HG03095 (cell line): ENCODE measurements around the gene RPL14.
A peak's percentile ranks its signal among the peaks of the same experiment; 100 is the strongest.
"Not testable (repeated sequence)": the region's sequence is repeated elsewhere in the genome, so short reads cannot be mapped to it uniquely, and the experiment has no call there.

Source experiments
- ATAC-seq: cut with Tn5 transposase; IDR thresholded peaks from one replicate; pipeline ENCODE4 v1.9.1; 2021; ENCODE audit warnings: moderate library complexity; ENCODE audit not compliant: unreplicated experiment

Gene RPL14

GRCh38 chr3:40456940-40457823 is at the start of gene RPL14:
Gene RPL14, plus strand, starts transcription at chr3:40457339. Its CDS starts 133 bp downstream, at chr3:40457472.
- peak; percentile 66 for ATAC-seq

- no peak for ATAC-seq
Measured at GRCh38 chr3:40407611-40408010, 49.5 kb upstream of the RPL14 start.

DNA sequence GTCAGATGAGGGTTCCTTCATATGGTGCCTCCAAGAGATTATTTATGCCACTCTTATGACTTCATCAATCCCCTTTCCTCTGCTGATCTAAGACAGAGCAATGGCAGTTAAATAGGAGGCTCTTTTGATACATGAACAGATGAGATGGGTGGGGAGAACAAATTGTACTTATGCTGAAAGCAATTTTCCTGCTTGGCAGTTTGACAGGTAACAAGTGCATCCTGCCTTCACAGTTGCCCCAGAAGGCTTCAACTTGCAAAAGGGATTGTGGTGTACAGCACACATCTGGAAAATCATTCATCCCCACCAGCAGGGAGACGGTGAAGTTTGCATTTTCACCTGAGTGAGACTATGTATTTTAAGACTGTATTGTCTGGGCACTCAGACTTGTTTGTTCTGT is 42.9 kb upstream of the RPL14 start:
- ATAC-seq = no peak

DNA sequence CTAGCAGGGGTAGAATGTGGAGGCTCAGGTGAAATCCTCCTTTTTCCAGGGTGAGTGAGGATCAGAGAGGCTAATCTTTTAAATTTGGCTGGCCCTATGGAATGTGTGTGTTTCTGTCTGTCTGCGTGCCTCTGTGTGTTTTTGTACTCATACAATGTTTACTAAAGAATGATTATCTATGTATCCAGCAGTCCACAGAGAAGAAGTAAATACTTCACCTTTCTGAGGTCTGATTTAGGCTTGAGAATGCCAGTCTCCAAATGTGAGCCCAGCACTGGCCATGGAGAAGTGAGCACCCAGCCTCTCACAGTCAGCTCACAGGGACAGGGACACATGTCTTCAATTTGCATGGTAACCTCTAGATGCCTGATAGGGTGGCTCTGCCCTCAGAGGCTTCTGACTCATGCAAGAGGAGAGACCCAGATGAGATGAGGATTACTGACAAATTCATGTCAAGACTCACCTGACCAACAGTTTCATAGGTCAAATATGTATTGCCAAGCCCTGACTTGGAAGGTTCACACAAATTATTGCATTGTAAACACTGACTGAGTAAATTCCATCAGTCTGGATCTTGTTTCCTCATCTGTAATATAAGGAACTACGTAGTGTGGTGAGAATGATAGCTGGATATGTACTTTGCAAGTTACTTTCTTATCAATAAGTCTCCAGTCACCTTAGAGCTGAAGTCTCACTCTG is 39.1 kb upstream of the RPL14 start:
- no peak for ATAC-seq

DNA sequence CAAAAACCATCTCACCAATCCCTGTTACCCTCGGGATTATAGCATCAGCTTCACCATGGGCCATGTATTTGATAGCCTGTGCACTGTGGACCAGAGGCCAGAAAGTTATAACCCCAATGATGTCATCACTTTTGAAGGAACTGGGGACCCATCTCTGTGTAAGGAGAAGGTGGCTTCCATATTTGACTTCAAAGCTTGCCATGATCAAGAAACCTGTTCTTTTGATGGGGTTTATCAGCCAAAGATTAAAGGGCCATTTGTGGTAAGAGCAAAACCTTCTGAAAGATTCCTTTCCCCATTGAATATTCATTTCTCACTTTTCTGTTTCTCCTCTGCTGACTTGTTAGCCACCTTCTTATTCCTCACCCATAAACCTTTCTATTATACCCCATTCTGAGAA is 34.3 kb upstream of the RPL14 start:
- ATAC-seq = no peak

GRCh38 chr3:40427045-40427669 is 30.0 kb upstream of the RPL14 start:
- ATAC-seq = no peak

DNA sequence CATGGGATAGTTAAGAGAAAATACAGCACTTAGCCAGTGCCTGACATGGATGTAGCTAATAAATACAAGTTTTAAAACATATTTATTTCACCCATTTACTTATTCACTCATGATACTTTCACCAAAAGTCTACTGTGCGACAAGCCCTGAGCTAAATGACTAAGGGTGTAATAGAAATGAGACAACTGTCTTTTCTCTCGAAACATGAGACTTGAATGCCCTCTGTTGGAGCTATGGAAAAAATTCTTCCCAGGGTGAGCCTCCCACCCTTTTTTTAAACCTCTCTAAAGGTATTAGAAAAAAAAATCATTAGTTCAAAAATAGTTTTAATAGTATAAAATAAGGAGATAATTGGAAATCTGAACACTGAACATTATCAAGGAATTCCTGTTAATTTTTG is 24.3 kb upstream of the RPL14 start:
- ATAC-seq = no peak

GRCh38 chr3:40437889-40438288 is 19.2 kb upstream of the RPL14 start:
- no peak for ATAC-seq

GRCh38 chr3:40445062-40445461 is 12.1 kb upstream of the RPL14 start:
- no peak for ATAC-seq

- no peak for ATAC-seq
Measured at GRCh38 chr3:40445880-40446279, 11.3 kb upstream of the RPL14 start.

GRCh38 chr3:40450438-40450837 is 6.7 kb upstream of the RPL14 start:
- no peak for ATAC-seq

GRCh38 chr3:40451551-40451950 is 5.6 kb upstream of the RPL14 start:
- no peak for ATAC-seq

DNA sequence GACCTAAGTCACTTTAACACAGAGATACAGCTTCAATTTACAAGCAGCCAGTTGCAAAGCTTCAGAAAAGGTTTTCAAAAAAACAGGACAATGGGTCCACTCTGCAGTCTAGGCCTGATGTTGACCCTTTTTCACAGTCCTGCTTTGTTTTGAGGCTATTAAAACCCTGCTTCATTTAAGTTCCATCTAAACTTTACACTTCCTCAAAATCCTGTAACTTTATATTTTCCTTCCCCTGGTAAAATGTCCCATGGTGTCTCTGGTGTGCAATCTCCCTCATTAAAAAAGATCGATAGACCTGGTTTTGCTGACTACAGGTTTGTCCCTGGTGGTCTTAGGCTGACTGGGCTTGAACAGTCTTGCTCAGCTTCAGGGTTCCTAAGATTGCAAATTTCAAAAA is 5.1 kb upstream of the RPL14 start:
- ATAC-seq = no peak

GRCh38 chr3:40452562-40452875 is 4.6 kb upstream of the RPL14 start:
- ATAC-seq = no peak

GRCh38 chr3:40452876-40453730 is 4.0 kb upstream of the RPL14 start:
- ATAC-seq = peak; percentile 93

DNA sequence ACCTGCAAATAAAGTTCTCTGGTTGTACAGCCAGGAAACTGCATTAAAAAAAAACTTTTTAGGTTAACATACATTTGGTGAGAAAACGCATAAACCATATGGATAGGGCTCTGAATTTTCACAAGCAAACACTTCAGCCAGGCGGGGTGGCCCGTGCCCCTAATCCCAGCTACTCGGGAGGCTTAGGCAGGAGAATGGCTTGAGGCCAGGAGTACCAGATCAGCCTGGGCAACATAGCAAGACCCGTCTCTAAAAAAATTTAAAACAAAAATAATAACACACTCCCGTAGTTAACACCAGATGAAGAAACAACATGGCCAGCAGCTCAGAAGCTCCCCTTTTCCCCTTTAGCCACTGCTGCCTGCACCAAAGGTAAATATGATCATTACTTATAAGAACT is 3.2 kb upstream of the RPL14 start:
- no peak for ATAC-seq

DNA sequence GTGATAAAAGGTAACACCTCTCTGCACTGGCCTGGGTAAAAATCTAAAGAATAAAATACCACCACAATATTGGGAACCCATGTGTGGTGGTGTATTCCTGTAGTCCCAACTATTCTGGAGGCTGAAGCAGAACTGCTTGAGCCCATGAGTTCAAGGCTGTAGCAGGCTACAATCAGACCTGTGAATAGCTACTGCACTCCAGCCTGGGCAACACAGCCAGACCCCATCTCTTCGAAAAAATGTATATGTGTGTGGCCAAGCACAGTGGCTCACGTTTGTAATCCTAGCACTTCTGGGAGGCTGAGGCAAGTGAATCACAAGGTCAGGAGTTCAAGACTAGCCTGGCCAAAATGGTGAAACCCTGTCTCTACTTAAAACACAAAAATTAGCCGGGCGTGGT is 1.8 kb upstream of the RPL14 start:
- no peak for ATAC-seq

DNA sequence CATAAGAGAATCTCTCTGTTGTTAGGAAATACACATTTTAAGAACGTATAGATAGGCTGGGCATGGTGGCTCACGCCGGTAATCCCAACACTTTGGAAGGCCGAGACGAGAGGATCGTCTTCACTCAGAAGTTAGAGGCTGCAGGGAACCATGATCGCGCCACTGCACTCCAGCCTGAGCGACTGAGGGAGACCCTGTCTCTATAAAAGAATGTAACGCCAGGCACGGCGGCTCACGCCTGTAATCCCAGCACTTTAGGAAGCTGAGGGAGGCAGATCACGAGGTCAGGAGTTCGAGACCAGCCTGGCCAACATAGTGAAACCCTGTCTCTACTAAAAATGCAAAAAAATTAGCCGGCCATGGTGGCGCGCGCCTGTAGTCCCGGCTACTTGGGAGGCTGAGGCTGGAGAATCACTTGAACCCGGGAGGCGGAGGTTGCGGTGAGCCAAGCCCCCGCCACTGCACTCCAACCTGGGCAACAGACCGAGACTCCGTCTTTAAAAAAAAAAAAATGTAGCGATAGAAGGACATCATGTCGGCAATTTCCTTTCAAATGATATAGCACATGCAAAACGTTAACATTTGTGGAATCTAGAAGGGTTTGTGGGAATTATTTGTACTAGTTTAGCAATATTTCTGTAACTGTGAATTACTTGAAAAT is 730 bp upstream of the RPL14 start:
- ATAC-seq = no peak

DNA sequence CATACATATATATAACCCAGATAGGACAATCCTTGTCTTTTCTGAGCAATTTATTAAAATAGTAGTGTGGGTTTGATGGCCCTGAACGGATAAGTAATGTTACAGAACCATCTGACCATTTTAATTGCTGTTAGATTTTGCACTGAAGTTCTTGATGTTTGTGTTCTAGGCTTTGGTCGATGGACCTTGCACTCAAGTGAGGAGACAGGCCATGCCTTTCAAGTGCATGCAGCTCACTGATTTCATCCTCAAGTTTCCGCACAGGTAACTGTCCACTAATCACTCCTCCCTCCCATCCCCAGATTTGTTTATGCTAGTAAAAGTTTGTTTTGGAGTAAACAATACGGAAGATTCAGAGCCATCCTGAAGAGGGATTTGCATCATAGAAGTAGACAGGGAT is 1.3 kb downstream of the RPL14 start:
- ATAC-seq = no peak

- ATAC-seq = not testable (repeated sequence)
Measured at GRCh38 chr3:40460481-40460880, 3.3 kb downstream of the RPL14 start.

DNA sequence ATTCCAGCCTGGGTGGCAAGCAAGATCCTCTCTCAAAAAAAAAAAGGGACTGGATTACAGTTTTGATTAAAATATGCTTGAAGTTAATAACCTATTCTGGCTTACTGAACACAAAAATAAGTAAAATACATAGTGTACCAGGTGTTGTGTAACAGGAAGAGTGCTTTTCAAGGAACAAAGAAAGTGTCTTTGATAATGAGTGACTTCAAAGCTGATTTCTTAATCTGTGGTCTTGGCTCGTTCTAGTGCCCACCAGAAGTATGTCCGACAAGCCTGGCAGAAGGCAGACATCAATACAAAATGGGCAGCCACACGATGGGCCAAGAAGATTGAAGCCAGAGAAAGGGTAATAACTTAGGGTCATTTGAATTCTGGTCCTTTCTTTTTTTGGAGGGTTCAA is 4.0 kb downstream of the RPL14 start:
- ATAC-seq = no peak
